T-helper 1 cell treated with Interleukin-12 subunit alpha and Interleukin-12 subunit beta and Interleukin-4 antibody, amounts not matched to agents 30 ng/mL and 1 ng/mL, for 36 hours (primary cell): Measurements from ENCODE around the gene GJA8. TPM values are rescaled to one million over a fixed set of nuclear protein-coding genes. Genes with fewer than 3 reads are reported as not detected.
"Not testable (repeated sequence)": the region's sequence is repeated elsewhere in the genome, so short reads cannot be mapped to it uniquely, and the experiment has no call there.

ENCODE experiments used
- intact Hi-C: fragments of 100-400 bp; cut with micrococcal nuclease; formaldehyde crosslinking; loops from one replicate; pipeline ENCODE4 v1.15.1; 2024
- total RNA-seq: library from RNA; stranded (reverse); gene quantifications from 2 replicates; pipeline ENCODE4 v1.2.3, GENCODE V29; 2022

Gene GJA8
- total RNA-seq, 1 donor from 2014 or later, result not detected

DNA sequence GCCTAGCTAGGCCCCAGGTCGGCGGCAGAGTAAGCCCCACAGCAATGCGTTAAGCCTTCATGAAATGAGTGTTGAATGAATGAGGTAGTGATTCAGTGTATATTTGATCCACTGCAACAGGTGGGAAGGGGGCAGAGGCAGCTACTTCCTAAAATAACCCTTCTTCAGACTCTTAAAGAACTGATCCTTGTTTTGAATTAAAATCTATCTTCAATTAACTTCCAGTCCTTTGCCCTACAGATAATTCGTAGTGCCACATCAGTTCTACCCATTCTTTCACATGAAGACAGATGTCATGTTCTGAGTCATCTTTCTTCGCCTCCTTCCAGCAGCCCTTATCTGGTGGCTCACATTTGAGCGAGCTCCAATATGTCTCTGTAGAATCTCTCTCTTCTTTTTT, 24.6 kb downstream of the GJA8 start:
- intact Hi-C loops, result not testable (repeated sequence)

DNA sequence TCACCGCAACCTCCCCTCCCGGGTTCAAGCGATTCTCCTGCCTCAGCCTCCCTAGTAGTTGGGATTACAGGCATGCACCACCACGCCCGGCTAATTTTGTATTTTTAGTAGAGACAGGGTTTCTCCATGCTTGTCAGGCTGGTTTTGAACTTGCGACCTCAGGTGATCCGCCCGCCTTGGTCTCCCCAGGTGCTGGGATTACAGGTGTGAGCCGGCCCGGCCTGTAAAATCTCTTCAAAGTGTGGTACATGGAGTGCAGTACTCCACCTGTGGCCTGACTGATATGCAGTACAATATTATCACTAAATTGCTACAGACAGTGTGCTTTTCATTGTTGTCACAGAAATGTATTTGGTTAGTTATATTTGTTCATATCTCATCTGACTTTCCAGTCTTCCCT, 25.1 kb downstream of the GJA8 start:
- intact Hi-C loops, result not testable (repeated sequence)

- intact Hi-C loops, result not testable (repeated sequence)
These were observed 25.9 kb downstream of the GJA8 start, which contains the start of gene GPR89B for GRCh38 chr1:147928236-147929132. Gene GPR89B (plus strand): TSS chr1:147928420. CDS start chr1:147928537, 117 bp downstream.

DNA sequence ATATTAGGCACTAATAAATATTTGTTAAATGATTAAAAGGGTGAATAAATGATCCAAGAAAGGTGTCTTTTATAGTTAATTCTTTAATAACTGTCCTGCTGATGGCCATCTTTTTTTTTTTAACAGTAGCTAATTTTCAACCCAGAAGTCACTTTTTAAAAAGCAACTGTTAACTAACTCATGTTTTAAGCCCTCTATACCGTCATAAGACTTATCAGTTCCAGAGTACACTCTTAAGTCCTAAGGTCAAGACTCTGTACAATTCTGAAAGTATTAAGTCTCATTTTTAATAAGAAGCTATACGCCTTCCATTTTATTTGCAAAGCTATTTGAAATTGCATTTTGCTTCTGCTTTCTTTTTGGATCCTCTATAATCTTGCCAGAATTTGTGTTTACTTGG, 28.5 kb downstream of the GJA8 start:
- intact Hi-C loops, result not testable (repeated sequence)

DNA sequence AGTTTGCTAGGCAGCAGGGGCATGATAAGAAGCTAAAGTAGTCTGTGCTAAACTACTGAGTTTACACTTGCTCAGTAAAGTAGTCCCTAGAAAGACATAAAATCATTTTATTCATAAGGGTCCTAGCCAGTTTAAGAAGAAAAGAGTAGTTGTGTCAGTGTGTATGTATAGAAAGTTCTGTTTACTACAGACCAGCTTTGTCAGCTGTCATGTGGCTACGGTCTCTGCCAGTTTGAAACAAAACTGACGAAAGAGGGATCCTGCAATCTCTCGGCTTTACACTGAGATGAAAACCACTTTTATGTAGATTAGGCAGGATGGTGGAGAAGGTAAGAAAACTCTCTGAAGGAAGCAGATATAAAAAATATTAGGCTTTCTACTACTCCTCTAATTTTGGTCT, 32.7 kb downstream of the GJA8 start:
- intact Hi-C loops, result not testable (repeated sequence)

- intact Hi-C loops, result not testable (repeated sequence)
These were observed 37.9 kb downstream of the GJA8 start for GRCh38 chr1:147940456-147940855.

DNA sequence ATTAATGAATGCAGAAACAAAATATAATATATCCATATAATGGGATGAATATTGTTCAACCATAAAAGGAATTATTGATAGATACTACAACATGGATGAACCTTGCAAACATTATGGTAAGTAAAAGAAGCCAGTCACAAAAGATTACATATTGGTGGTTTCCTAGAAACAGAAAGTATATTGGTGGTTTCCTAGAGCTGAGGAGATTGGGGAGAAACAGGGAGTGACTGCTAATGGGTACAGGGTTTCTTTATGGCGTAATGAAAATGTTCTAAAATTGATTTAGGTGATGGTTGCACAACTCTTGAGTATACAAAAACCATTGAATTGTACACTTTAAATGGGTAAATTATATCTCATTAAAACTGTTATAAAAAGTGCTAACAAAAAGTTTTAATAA, 40.0 kb downstream of the GJA8 start:
- intact Hi-C loops, result not testable (repeated sequence)

- intact Hi-C loops, result not testable (repeated sequence)
These were observed 46.9 kb downstream of the GJA8 start for GRCh38 chr1:147949517-147949916.

Other genes starting within 250 kb of the GJA8 start
- gene ACP6, start 232.3 kb upstream of the GJA8 start, total RNA-seq, result 16.3 and 19.7 TPM in 2 replicates
- not detected in 2 replicates for gene GJA5, start 142.2 kb upstream of the GJA8 start, total RNA-seq
- 23.6 and 25.6 TPM in 2 replicates for gene GPR89B, start 25.6 kb downstream of the GJA8 start, total RNA-seq
- 15.1 and 15.5 TPM in 2 replicates for gene NBPF11, start 249.5 kb downstream of the GJA8 start, total RNA-seq